Measurements from ENCODE around the gene NEURL4. TPM values are rescaled to one million over a fixed set of nuclear protein-coding genes. Genes with fewer than 3 reads are reported as not detected.

The NEURL4 gene
- total and polyA plus RNA-seq, 4 donors: 0.76 to 14.2 (median 7.3) TPM

- no peak for DNase-seq (ENCODE audit: low spot score)
- Histone ChIP-seq H3K27me3 (ENCODE audit: control insufficient read depth in 4 of 4, insufficient read depth in 4 of 4, low read length in 3 of 4) (no peaks in the 10 kb centered on the region), H3K36me3 (ENCODE audit: control insufficient read depth in 4 of 4, insufficient read depth in 3 of 4, low read depth in 1 of 4, low read length in 3 of 4) (peaks cover 0 to 9% (median 3%) of the 10 kb centered on the region in 4 donors), H3K4me3 (ENCODE audit: low read depth in 1 of 3, low read length in 3 of 3) (peak overlapping the region in 2 of 3 donors; percentile 15 to 84), H3K4me1 (ENCODE audit: control insufficient read depth in 4 of 4, insufficient read depth in 4 of 4, low read length in 3 of 4) (peaks cover 8 to 22% (median 15%) of the 10 kb centered on the region in 4 donors), H3K27ac (ENCODE audit: low read depth in 1 of 2, low read length in 2 of 2) (peak overlapping the region; percentile 65 to 82), H3K9me3 (ENCODE audit: control insufficient read depth in 4 of 4, low read length in 3 of 4) (no peaks in the 10 kb centered on the region), H3K9ac (ENCODE audit: low read depth in 1 of 2, low read length in 2 of 2) (no peak overlapping the region)
- TF ChIP-seq GABPA (IDR thresholded peaks at IDR 0.05 in 1 of 2, conservative IDR thresholded peaks at IDR 0.05 in 1 of 2) (no peak), TAF1 (conservative IDR thresholded peaks at IDR 0.05) (no peak), ATF3 (IDR thresholded peaks at IDR 0.05) (no peak), YY1 (IDR thresholded peaks at IDR 0.05) (no peak), FOXA1 (IDR thresholded peaks at IDR 0.05) (no peak), RAD21 (IDR thresholded peaks at IDR 0.05) (no peak), SP1 (IDR thresholded peaks at IDR 0.05) (no peak), CTCF (IDR thresholded peaks at IDR 0.05; ENCODE audit: low read depth, low read length, missing input control) (no peak), JUND (IDR thresholded peaks at IDR 0.05) (no peak), EGR1 (IDR thresholded peaks at IDR 0.05; ENCODE audit: low read depth in 2 of 2) (no peak), MAX (IDR thresholded peaks at IDR 0.05) (no peak), HNF4A (conservative IDR thresholded peaks at IDR 0.05) (no peak), HNF4G (IDR thresholded peaks at IDR 0.05) (no peak), ZBTB33 (IDR thresholded peaks at IDR 0.05) (no peak), NR2F2 (IDR thresholded peaks at IDR 0.05) (no peak), RXRA (IDR thresholded peaks at IDR 0.05) (no peak), REST (IDR thresholded peaks at IDR 0.05) (no peak), FOXA2 (IDR thresholded peaks at IDR 0.05) (no peak)
- WGBS: 75% methylated on average over 13 of the region's 13 CpGs
Observed at GRCh38 chr17:7330638-7331015, 1.5 kb upstream of the NEURL4 start.

Data from liver (tissue), 9 donors.